ENCODE measurements around the gene ZNF516. TPM values are rescaled to one million over a fixed set of nuclear protein-coding genes. Genes with fewer than 3 reads are reported as not detected.

ZNF516 gene
- total RNA-seq, 1 donor from 2014 or later = 11.5 TPM

- H3K9me3 ChIP-seq (replicated peaks) = no peaks in the 10 kb centered on the region
- H3K27ac ChIP-seq (replicated peaks) = no peak overlapping the region
- peaks cover 18% of the 10 kb centered on the region for H3K36me3 ChIP-seq
- H3K4me1 ChIP-seq = no peaks in the 10 kb centered on the region
- no peak for TF ChIP-seq CTCF (IDR thresholded peaks at IDR 0.05; ENCODE audit: borderline replicate concordance)
- no peak for DNase-seq
- H3K27me3 ChIP-seq (ENCODE audit: low read depth) = no peaks in the 10 kb centered on the region
- H3K4me3 ChIP-seq = no peak overlapping the region
- intact Hi-C loops (cut with micrococcal nuclease) = no loop called here
Observed at GRCh38 chr18:76380127-76380729, 114.8 kb downstream of the ZNF516 start.

GRCh38 chr18:76379226-76380126 lies 115.6 kb downstream of the ZNF516 start:
- Histone ChIP-seq H3K36me3 (peaks cover 18% of the 10 kb centered on the region), H3K9me3 (replicated peaks) (no peaks in the 10 kb centered on the region), H3K4me3 (no peak overlapping the region), H3K27ac (replicated peaks) (no peak overlapping the region), H3K27me3 (ENCODE audit: low read depth) (no peaks in the 10 kb centered on the region), H3K4me1 (peaks cover 5% of the 10 kb centered on the region)
- intact Hi-C loops (cut with micrococcal nuclease) = no loop called here
- DNase-seq = no peak
- no peak for TF ChIP-seq CTCF (IDR thresholded peaks at IDR 0.05; ENCODE audit: borderline replicate concordance)

- H3K27ac ChIP-seq (replicated peaks) = no peak overlapping the region
- H3K4me3 ChIP-seq = no peak overlapping the region
- H3K4me1 ChIP-seq = peaks cover 9% of the 10 kb centered on the region
- no peaks in the 10 kb centered on the region for H3K9me3 ChIP-seq (replicated peaks)
- intact Hi-C loops (cut with micrococcal nuclease) = no loop called here
- no peak for DNase-seq
- H3K36me3 ChIP-seq = peaks cover 18% of the 10 kb centered on the region
- TF ChIP-seq CTCF (IDR thresholded peaks at IDR 0.05; ENCODE audit: borderline replicate concordance) = no peak
- H3K27me3 ChIP-seq (ENCODE audit: low read depth) = no peaks in the 10 kb centered on the region
Observed at GRCh38 chr18:76378526-76379215, 116.4 kb downstream of the ZNF516 start.

GRCh38 chr18:76377359-76377756 lies 117.7 kb downstream of the ZNF516 start:
- intact Hi-C loops (cut with micrococcal nuclease) = no loop called here
- Histone ChIP-seq H3K9me3 (replicated peaks) (no peaks in the 10 kb centered on the region), H3K27ac (replicated peaks) (no peak overlapping the region)

More at GRCh38 chr18:76377359-76377756, 117.7 kb downstream of the ZNF516 start:
- DNase-seq = no peak
- Histone ChIP-seq H3K4me3 (no peak overlapping the region), H3K27me3 (ENCODE audit: low read depth) (no peaks in the 10 kb centered on the region), H3K4me1 (peaks cover 9% of the 10 kb centered on the region), H3K36me3 (peaks cover 18% of the 10 kb centered on the region)
- no peak for TF ChIP-seq CTCF (IDR thresholded peaks at IDR 0.05; ENCODE audit: borderline replicate concordance)
